ENCODE data around the gene GDI2.

The GDI2 gene

DNA sequence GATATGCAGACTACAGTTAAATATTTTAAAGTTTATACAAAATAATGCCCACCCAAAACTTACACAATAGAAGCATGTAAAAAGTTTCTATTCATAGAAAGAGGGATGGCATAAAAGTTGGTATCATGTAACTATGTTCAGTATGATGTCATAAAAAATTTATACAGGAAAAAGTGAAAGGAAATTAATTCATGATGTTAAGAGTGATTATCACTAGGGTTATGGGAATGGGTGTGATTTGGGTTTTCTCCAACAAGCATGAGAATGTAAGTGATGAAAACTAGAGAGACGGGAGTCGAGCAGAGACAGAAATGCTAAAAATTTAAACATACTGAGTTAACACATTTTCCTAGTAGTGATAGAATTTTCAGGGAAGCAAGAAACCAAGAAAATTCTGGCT, 52.7 kb downstream of the GDI2 start:
- H3K4me3 ChIP-seq (ENCODE audit: low read depth, low read length) = no peak overlapping the region
- no peak for DNase-seq (ENCODE audit: low read depth)
- TF ChIP-seq, protein P1, sequence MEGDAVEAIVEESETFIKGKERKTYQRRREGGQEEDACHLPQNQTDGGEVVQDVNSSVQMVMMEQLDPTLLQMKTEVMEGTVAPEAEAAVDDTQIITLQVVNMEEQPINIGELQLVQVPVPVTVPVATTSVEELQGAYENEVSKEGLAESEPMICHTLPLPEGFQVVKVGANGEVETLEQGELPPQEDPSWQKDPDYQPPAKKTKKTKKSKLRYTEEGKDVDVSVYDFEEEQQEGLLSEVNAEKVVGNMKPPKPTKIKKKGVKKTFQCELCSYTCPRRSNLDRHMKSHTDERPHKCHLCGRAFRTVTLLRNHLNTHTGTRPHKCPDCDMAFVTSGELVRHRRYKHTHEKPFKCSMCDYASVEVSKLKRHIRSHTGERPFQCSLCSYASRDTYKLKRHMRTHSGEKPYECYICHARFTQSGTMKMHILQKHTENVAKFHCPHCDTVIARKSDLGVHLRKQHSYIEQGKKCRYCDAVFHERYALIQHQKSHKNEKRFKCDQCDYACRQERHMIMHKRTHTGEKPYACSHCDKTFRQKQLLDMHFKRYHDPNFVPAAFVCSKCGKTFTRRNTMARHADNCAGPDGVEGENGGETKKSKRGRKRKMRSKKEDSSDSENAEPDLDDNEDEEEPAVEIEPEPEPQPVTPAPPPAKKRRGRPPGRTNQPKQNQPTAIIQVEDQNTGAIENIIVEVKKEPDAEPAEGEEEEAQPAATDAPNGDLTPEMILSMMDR (conservative IDR thresholded peaks at IDR 0.05; ENCODE audit: low read depth, low read length) = no peak

DNA sequence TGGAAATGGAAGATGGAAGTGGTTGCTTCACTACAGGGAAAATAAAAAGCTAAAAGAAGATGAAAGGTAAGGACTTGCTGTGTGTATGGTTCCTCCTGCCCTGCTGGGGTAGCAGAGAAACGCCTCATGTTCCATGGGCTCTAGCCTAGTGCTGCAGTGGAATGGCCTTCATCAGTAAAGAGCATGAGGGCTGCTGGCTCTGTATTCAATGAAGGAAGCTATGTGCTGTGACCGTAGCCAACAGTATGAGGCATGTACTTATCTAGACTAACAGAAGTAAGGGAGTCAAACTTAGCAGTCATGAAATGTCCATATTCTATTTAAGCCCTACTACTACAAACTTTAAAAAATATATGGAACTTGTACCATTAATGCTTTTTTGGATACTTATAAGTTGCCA, 54.3 kb downstream of the GDI2 start:
- TF ChIP-seq, protein P1 (conservative IDR thresholded peaks at IDR 0.05; ENCODE audit: low read depth, low read length) = no peak
- H3K4me3 ChIP-seq (ENCODE audit: low read depth, low read length) = no peak overlapping the region
- DNase-seq (ENCODE audit: low read depth) = no peak

- no peak overlapping the region for H3K4me3 ChIP-seq (ENCODE audit: low read depth, low read length)
- TF ChIP-seq, protein P1 (conservative IDR thresholded peaks at IDR 0.05; ENCODE audit: low read depth, low read length) = no peak
- no peak for DNase-seq (ENCODE audit: low read depth)
Measured at GRCh38 chr10:5757766-5758517, 55.3 kb downstream of the GDI2 start.

DNA sequence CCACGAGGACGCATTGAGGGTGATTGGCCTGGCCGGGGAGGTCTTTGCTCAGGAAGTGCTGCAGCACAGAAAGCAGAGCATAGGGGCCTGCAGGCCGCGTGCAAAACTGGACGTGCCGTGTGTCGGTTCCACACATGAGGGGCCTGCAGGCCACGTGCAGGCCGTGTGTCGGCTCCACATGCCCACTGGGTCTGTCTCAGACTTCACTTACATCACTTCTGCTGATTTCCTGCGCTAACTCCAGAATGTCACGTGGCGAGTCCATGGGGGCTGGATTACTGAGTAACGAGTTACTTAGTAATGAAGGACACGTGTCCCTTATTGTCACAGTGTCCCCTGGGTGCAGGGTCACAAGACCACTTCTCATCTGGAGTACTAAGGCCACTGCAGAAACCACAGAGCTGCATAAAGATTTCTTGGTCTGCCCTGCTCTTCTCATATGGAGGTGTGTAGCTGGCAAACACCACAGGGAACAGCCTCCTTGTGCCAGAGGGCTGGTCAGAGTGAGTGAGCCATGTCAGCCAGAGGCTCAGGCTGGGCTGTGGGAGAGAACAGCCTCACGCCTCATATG, 60.8 kb downstream of the GDI2 start:
- DNase-seq (ENCODE audit: low read depth) = no peak
- TF ChIP-seq, protein P1 (conservative IDR thresholded peaks at IDR 0.05; ENCODE audit: low read depth, low read length) = no peak
- no peak overlapping the region for H3K4me3 ChIP-seq (ENCODE audit: low read depth, low read length)

DNA sequence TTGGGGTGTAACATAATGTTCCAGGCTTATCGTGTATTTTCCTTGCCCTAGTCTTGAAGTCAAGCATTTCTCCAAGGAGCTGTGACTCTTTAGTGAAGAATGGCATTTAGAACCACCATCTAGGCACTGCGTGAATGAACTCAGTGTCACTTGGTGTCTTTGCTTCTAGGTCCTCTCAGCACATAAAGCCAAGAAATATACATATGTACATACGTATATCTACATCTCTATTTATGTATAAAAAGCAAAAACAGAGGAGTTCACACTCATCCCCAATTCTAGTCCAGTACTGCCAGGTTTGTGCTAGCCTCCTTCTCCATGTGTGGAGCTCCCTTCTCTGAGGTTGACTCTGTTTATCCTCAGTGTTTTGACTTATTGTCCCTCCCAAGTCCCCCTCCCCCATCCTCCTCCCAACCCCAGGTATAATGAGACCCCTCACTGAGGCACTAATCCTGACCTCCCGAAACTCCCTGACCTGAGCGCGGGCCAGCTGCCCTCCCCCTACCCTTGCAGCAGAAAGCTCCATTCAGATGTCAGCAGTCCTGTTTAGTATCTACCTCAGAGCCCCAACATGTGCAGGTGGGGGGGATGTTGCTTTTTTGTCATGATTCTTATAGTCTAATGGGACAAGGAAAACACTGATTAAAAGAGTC, 61.5 kb downstream of the GDI2 start:
- no peak overlapping the region for H3K4me3 ChIP-seq (ENCODE audit: low read depth, low read length)
- TF ChIP-seq, protein P1 (conservative IDR thresholded peaks at IDR 0.05; ENCODE audit: low read depth, low read length) = no peak
- no peak for DNase-seq (ENCODE audit: low read depth)

DNA sequence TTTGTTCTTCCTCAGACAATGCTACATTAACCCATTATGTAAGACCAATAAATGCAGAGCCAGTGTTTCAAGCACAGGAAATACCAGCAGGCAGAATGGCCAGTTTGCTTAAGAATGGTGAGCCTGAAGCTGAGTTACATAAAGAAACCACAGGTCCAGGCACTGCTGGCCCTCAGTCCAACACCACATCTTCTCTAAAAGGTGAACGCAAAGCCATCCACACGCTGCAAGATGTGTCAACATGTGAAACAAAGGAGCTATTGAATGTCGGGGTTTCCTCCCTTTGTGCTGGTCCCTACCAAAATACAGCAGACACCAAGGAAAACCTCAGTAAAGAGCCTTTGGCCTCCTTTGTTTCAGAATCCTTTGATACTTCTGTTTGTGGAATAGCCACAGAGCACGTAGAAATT, 64.8 kb downstream of the GDI2 start:
- TF ChIP-seq, protein P1 (conservative IDR thresholded peaks at IDR 0.05; ENCODE audit: low read depth, low read length) = no peak
- no peak overlapping the region for H3K4me3 ChIP-seq (ENCODE audit: low read depth, low read length)
- no peak for DNase-seq (ENCODE audit: low read depth)

Data from choroid plexus epithelial cell (primary cell).